Endodermal cell (in vitro differentiated cells): ENCODE results near the gene SMTN. TPM values are rescaled to one million over a fixed set of nuclear protein-coding genes. Genes with fewer than 3 reads are reported as not detected.

Experiments used
- DNase-seq: peaks from one replicate; pipeline ENCODE4 v3.0.0-alpha.2; 2017
- H3K27ac ChIP-seq: 2 replicates; pipeline ENCODE4 v1.5.1; 2013; ENCODE audit warnings: mild to moderate bottlenecking, low read depth, low read length, moderate library complexity
- H3K27me3 ChIP-seq: 2 replicates; pipeline ENCODE4 v1.6.1; 2013; ENCODE audit warnings: mild to moderate bottlenecking, low read length, moderate library complexity; ENCODE audit not compliant: insufficient read depth, control insufficient read depth, poor library complexity, severe bottlenecking
- H3K36me3 ChIP-seq: 2 replicates; pipeline ENCODE4 v1.7.0; 2013; ENCODE audit warnings: mild to moderate bottlenecking, low read length, moderate library complexity; ENCODE audit not compliant: control insufficient read depth, insufficient read depth
- H3K4me1 ChIP-seq: one replicate; pipeline ENCODE4 v1.7.0; 2013; ENCODE audit warnings: low read length; ENCODE audit not compliant: control insufficient read depth, insufficient read depth
- H3K4me3 ChIP-seq: 2 replicates; pipeline ENCODE4 v1.5.1; 2013; ENCODE audit warnings: mild to moderate bottlenecking, low read length, moderate library complexity
- H3K9ac ChIP-seq: 2 replicates; pipeline ENCODE4 v1.6.1; 2013; ENCODE audit warnings: mild to moderate bottlenecking, low read length, moderate library complexity; ENCODE audit not compliant: poor library complexity, severe bottlenecking; ENCODE audit errors: extremely low read depth
- H3K9me3 ChIP-seq: 2 replicates; pipeline ENCODE4 v1.6.1; 2013; ENCODE audit warnings: mild to moderate bottlenecking, low read length, moderate library complexity; ENCODE audit not compliant: control insufficient read depth
- H3K27ac Mint-ChIP-seq: 2 replicates; pipeline ENCODE4 v1.8.0; 2020; ENCODE audit warnings: mixed read lengths
- H3K27me3 Mint-ChIP-seq: 2 replicates; pipeline ENCODE4 v1.8.0; 2021; ENCODE audit warnings: mild to moderate bottlenecking, mixed read lengths; ENCODE audit not compliant: insufficient read depth
- H3K36me3 Mint-ChIP-seq: 2 replicates; pipeline ENCODE4 v1.8.0; 2020; ENCODE audit warnings: low read depth, mixed read lengths
- H3K4me1 Mint-ChIP-seq: 2 replicates; pipeline ENCODE4 v1.8.0; 2020; ENCODE audit warnings: mixed read lengths
- H3K4me3 Mint-ChIP-seq: 2 replicates; pipeline ENCODE4 v1.8.0; 2020; ENCODE audit warnings: mild to moderate bottlenecking, moderate library complexity, mixed read lengths
- H3K9me3 Mint-ChIP-seq: 2 replicates; pipeline ENCODE4 v1.8.0; 2020; ENCODE audit warnings: mild to moderate bottlenecking, mixed read lengths
- CTCF ChIP-seq: fragments of 200-600 bp; sonication (generic); conservative IDR thresholded peaks from 2 replicates; pipeline ENCODE4 v1.5.0; 2021; ENCODE audit warnings: antibody characterized with exemption, mild to moderate bottlenecking
- WGBS, 2 experiments: methylation state at CpG; one replicate each; pipeline versions ENCODE4 v1.1.5 to v1.1.7; 2013; ENCODE audit warnings: missing lambda C conversion rate in 2 of 2, mixed read lengths in 1 of 2; ENCODE audit not compliant: insufficient coverage in 1 of 2, insufficient read length in 1 of 2; 5-methylcytosine and 5-hydroxymethylcytosine counted together
- total RNA-seq, 2 donors: library from RNA; stranded (reverse); fragmentation: NEBNext Ultra II Directional in 1 of 2; extraction: Animal tissue kit (Norgen Biotek cat#: 25700) in 1 of 2; gene quantifications; 2 replicates in 1 of 2; 3 replicates in 1 of 2; pipeline ENCODE4 v1.2.1, GENCODE V29; 2021

SMTN gene
- total RNA-seq, 2 donors from 2014 or later = 23.6 to 35.8 TPM

- H3K4me1 ChIP-seq = peaks cover 6% of the 10 kb centered on the region
- Mint-ChIP-seq H3K4me3 (no peak overlapping the region), H3K9me3 (peaks cover 7% of the 10 kb centered on the region), H3K27ac (no peak overlapping the region), H3K4me1 (peaks cover 10% of the 10 kb centered on the region), H3K36me3 (no peaks in the 10 kb centered on the region), H3K27me3 (no peaks in the 10 kb centered on the region)
- H3K9ac ChIP-seq = no peak overlapping the region
- no peaks in the 10 kb centered on the region for H3K27me3 ChIP-seq
- no peak for DNase-seq
- no peak overlapping the region for H3K27ac ChIP-seq
- WGBS, 2 experiments = 78 to 92% methylated on average over 2 to 3 of the region's 3 CpGs
- H3K4me3 ChIP-seq = no peak overlapping the region
- no peaks in the 10 kb centered on the region for H3K9me3 ChIP-seq
- TF ChIP-seq CTCF = no peak
- no peaks in the 10 kb centered on the region for H3K36me3 ChIP-seq
Measured at GRCh38 chr22:31049815-31050420, 31.2 kb upstream of the SMTN start.

GRCh38 chr22:31055117-31055634, 25.9 kb upstream of the SMTN start:
- no peaks in the 10 kb centered on the region for H3K27me3 Mint-ChIP-seq
- no peak overlapping the region for H3K27ac ChIP-seq
- WGBS, 2 experiments = 75 to 76% methylated on average over 3 to 5 of the region's 5 CpGs

GRCh38 chr22:31055635-31056159, 25.4 kb upstream of the SMTN start:
- Mint-ChIP-seq H3K27me3 (no peaks in the 10 kb centered on the region), H3K36me3 (no peaks in the 10 kb centered on the region), H3K4me1 (peaks cover 5% of the 10 kb centered on the region), H3K27ac (peak overlapping the region; percentile 82), H3K9me3 (no peaks in the 10 kb centered on the region), H3K4me3 (no peak overlapping the region)
- no peak for TF ChIP-seq CTCF
- DNase-seq = peak; percentile 77
- Histone ChIP-seq H3K27me3 (no peaks in the 10 kb centered on the region), H3K27ac (no peak overlapping the region), H3K4me3 (no peak overlapping the region), H3K36me3 (no peaks in the 10 kb centered on the region), H3K9ac (no peak overlapping the region), H3K9me3 (no peaks in the 10 kb centered on the region), H3K4me1 (no peaks in the 10 kb centered on the region)
- 61 to 63% methylated on average over 12 to 13 of the region's 13 CpGs for WGBS, 2 experiments

More at GRCh38 chr22:31055117-31055634, 25.9 kb upstream of the SMTN start:
- Histone ChIP-seq H3K36me3 (no peaks in the 10 kb centered on the region), H3K4me1 (no peaks in the 10 kb centered on the region), H3K9ac (no peak overlapping the region), H3K9me3 (no peaks in the 10 kb centered on the region), H3K4me3 (no peak overlapping the region), H3K27me3 (no peaks in the 10 kb centered on the region)
- no peak for DNase-seq
- Mint-ChIP-seq H3K4me1 (peaks cover 5% of the 10 kb centered on the region), H3K27ac (peak overlapping the region; percentile 82), H3K4me3 (no peak overlapping the region), H3K36me3 (no peaks in the 10 kb centered on the region), H3K9me3 (no peaks in the 10 kb centered on the region)
- TF ChIP-seq CTCF = no peak
